HG02571 (cell line): ENCODE data around the gene NEU2.

Experiments
- ATAC-seq: cut with Tn5 transposase; IDR thresholded peaks from one replicate; pipeline ENCODE4 v1.9.1; 2021; ENCODE audit warnings: mild to moderate bottlenecking, moderate library complexity; ENCODE audit not compliant: unreplicated experiment

The NEU2 gene

GRCh38 chr2:233032551-233033320, at the start of gene NEU2:
Gene NEU2, plus strand, starts transcription at chr2:233032672. Its CDS starts 0 bp downstream, at chr2:233032672.
- ATAC-seq: no peak

- ATAC-seq: no peak
Observed at GRCh38 chr2:232982926-232983668, 49.4 kb upstream of the NEU2 start.

GRCh38 chr2:232983669-232984140, 48.8 kb upstream of the NEU2 start:
- no peak for ATAC-seq

- ATAC-seq: no peak
Observed at GRCh38 chr2:232984451-232985207, 47.8 kb upstream of the NEU2 start.

- ATAC-seq: no peak
Observed at GRCh38 chr2:232986155-232986554, 46.3 kb upstream of the NEU2 start.

- ATAC-seq: no peak
Observed at GRCh38 chr2:232993231-232993821, 39.1 kb upstream of the NEU2 start.

- ATAC-seq: no peak
Observed at GRCh38 chr2:232994446-232994845, 38.0 kb upstream of the NEU2 start.

- ATAC-seq: no peak
Observed at GRCh38 chr2:232997749-232998665, 34.5 kb upstream of the NEU2 start.

- ATAC-seq: no peak
Observed at GRCh38 chr2:232998666-232998985, 33.8 kb upstream of the NEU2 start.

GRCh38 chr2:232999354-232999753, 33.1 kb upstream of the NEU2 start:
- no peak for ATAC-seq

- ATAC-seq: no peak
Observed at GRCh38 chr2:233000886-233001750, 31.4 kb upstream of the NEU2 start.

- ATAC-seq: no peak
Observed at GRCh38 chr2:233002829-233003657, 29.4 kb upstream of the NEU2 start.

- no peak for ATAC-seq
Observed at GRCh38 chr2:233003658-233004555, 28.6 kb upstream of the NEU2 start.

GRCh38 chr2:233005096-233005495, 27.4 kb upstream of the NEU2 start:
- ATAC-seq: no peak

- no peak for ATAC-seq
Observed at GRCh38 chr2:233006648-233007047, 25.8 kb upstream of the NEU2 start.

- no peak for ATAC-seq
Observed at GRCh38 chr2:233007270-233007669, 25.2 kb upstream of the NEU2 start.

- no peak for ATAC-seq
Observed at GRCh38 chr2:233007739-233008138, 24.7 kb upstream of the NEU2 start.
